ENCODE results near the gene FANCC. TPM values are rescaled to one million over a fixed set of nuclear protein-coding genes. Genes with fewer than 3 reads are reported as not detected.

FANCC gene
- total RNA-seq, 3 donors from 2014 or later (not counting 1 experiment from before 2014, with no cell fraction given), result 9.9 to 18.9 (median 12.8) TPM

- TF ChIP-seq CTCF (IDR thresholded peaks at IDR 0.05), result no peak
- no peaks in the 10 kb centered on the region for H3K36me3 ChIP-seq (ENCODE audit: control insufficient read depth, insufficient read depth, low read length)
- H3K27me3 Mint-ChIP-seq (ENCODE audit: low read depth in 2 of 2), result peaks cover 28 to 45% of the 10 kb centered on the region in 2 donors
- no peaks in the 10 kb centered on the region for H3K9me3 ChIP-seq (ENCODE audit: control insufficient read depth, insufficient read depth, low read length)
- no peak overlapping the region for H3K4me3 ChIP-seq (ENCODE audit: low read length)
- no peak overlapping the region for H3K27ac Mint-ChIP-seq
- no peaks in the 10 kb centered on the region for H3K36me3 Mint-ChIP-seq
- 83% methylated on average over 12 of the region's 12 CpGs for WGBS (ENCODE audit: insufficient coverage)
- ATAC-seq (no peak), DNase-seq (no peak)
- intact Hi-C loops (cut with micrococcal nuclease), result no loop called here
- no peaks in the 10 kb centered on the region for H3K9me3 Mint-ChIP-seq
- H3K4me1 Mint-ChIP-seq, result no peaks in the 10 kb centered on the region
- no peak overlapping the region for H3K27ac ChIP-seq (ENCODE audit: low read length)
- H3K4me3 Mint-ChIP-seq, result no peak overlapping the region
- H3K27me3 ChIP-seq (ENCODE audit: control insufficient read depth, insufficient read depth, low read length), result peaks cover 4% of the 10 kb centered on the region
- no peaks in the 10 kb centered on the region for H3K4me1 ChIP-seq (ENCODE audit: control insufficient read depth, insufficient read depth, low read length)
Observed at GRCh38 chr9:95363051-95363841, 45.7 kb upstream of the FANCC start.

- Mint-ChIP-seq H3K4me3 (no peak overlapping the region), H3K27ac (no peak overlapping the region), H3K36me3 (no peaks in the 10 kb centered on the region), H3K4me1 (no peaks in the 10 kb centered on the region), H3K9me3 (no peaks in the 10 kb centered on the region), H3K27me3 (ENCODE audit: low read depth in 2 of 2) (peaks cover 30 to 53% of the 10 kb centered on the region in 2 donors)
- Histone ChIP-seq H3K4me3 (ENCODE audit: low read length) (no peak overlapping the region), H3K27ac (ENCODE audit: low read length) (no peak overlapping the region), H3K27me3 (ENCODE audit: control insufficient read depth, insufficient read depth, low read length) (peaks cover 4% of the 10 kb centered on the region), H3K36me3 (ENCODE audit: control insufficient read depth, insufficient read depth, low read length) (no peaks in the 10 kb centered on the region), H3K9me3 (ENCODE audit: control insufficient read depth, insufficient read depth, low read length) (no peaks in the 10 kb centered on the region), H3K4me1 (ENCODE audit: control insufficient read depth, insufficient read depth, low read length) (no peaks in the 10 kb centered on the region)
- ATAC-seq (no peak), DNase-seq (no peak)
- intact Hi-C loops (cut with micrococcal nuclease), result no loop called here
- TF ChIP-seq CTCF (IDR thresholded peaks at IDR 0.05), result no peak
- 85% methylated on average over 7 of the region's 8 CpGs for WGBS (ENCODE audit: insufficient coverage)
Observed at GRCh38 chr9:95360866-95361265, 43.4 kb upstream of the FANCC start.

GRCh38 chr9:95357316-95357715 is 39.8 kb upstream of the FANCC start:
- intact Hi-C loops (cut with micrococcal nuclease), result no loop called here
- no peak overlapping the region for H3K27ac Mint-ChIP-seq
- H3K4me1 Mint-ChIP-seq, result no peaks in the 10 kb centered on the region
- no peak for DNase-seq
- no peak overlapping the region for H3K4me3 Mint-ChIP-seq
- ATAC-seq, result no peak
- no peaks in the 10 kb centered on the region for H3K27me3 ChIP-seq (ENCODE audit: control insufficient read depth, insufficient read depth, low read length)
- H3K27ac ChIP-seq (ENCODE audit: low read length), result no peak overlapping the region
- H3K9me3 ChIP-seq (ENCODE audit: control insufficient read depth, insufficient read depth, low read length), result no peaks in the 10 kb centered on the region
- H3K9me3 Mint-ChIP-seq, result no peaks in the 10 kb centered on the region
- WGBS (ENCODE audit: insufficient coverage), result 95% methylated on average over 8 of the region's 8 CpGs
- no peaks in the 10 kb centered on the region for H3K4me1 ChIP-seq (ENCODE audit: control insufficient read depth, insufficient read depth, low read length)
- H3K4me3 ChIP-seq (ENCODE audit: low read length), result no peak overlapping the region
- H3K36me3 ChIP-seq (ENCODE audit: control insufficient read depth, insufficient read depth, low read length), result no peaks in the 10 kb centered on the region
- H3K27me3 Mint-ChIP-seq (ENCODE audit: low read depth in 2 of 2), result peaks cover 34 to 40% of the 10 kb centered on the region in 2 donors
- TF ChIP-seq CTCF (IDR thresholded peaks at IDR 0.05), result no peak
- no peaks in the 10 kb centered on the region for H3K36me3 Mint-ChIP-seq

- 79% methylated on average over 5 of the region's 5 CpGs for whole genome bisulfite sequencing (ENCODE audit: insufficient coverage)
- Mint-ChIP-seq H3K27ac (no peak overlapping the region), H3K4me1 (no peaks in the 10 kb centered on the region), H3K4me3 (no peak overlapping the region), H3K27me3 (ENCODE audit: low read depth in 2 of 2) (peaks cover 36% of the 10 kb centered on the region in 2 donors), H3K36me3 (no peaks in the 10 kb centered on the region), H3K9me3 (no peaks in the 10 kb centered on the region)
- Histone ChIP-seq H3K27ac (ENCODE audit: low read length) (no peak overlapping the region), H3K27me3 (ENCODE audit: control insufficient read depth, insufficient read depth, low read length) (peaks cover 3% of the 10 kb centered on the region), H3K4me3 (ENCODE audit: low read length) (no peak overlapping the region), H3K4me1 (ENCODE audit: control insufficient read depth, insufficient read depth, low read length) (no peaks in the 10 kb centered on the region), H3K36me3 (ENCODE audit: control insufficient read depth, insufficient read depth, low read length) (no peaks in the 10 kb centered on the region), H3K9me3 (ENCODE audit: control insufficient read depth, insufficient read depth, low read length) (no peaks in the 10 kb centered on the region)
- no peak for ATAC-seq
- no peak for DNase-seq
- TF ChIP-seq CTCF (IDR thresholded peaks at IDR 0.05), result no peak
- intact Hi-C loops (cut with micrococcal nuclease), result no loop called here
Observed at GRCh38 chr9:95355500-95355899, 38.0 kb upstream of the FANCC start.

All from natural killer cell (primary cell).